Epithelial cell of proximal tubule (primary cell): Measurements from ENCODE around the gene ADGRG7. TPM values are rescaled to one million over a fixed set of nuclear protein-coding genes. Genes with fewer than 3 reads are reported as not detected.

Experiments
- DNase-seq: peaks from one replicate; pipeline ENCODE4 v3.0.0-alpha.2; 2011; ENCODE audit warnings: low read depth
- H3K4me3 ChIP-seq: 2 replicates; pipeline ENCODE4 v1.5.1; 2011; ENCODE audit warnings: low read depth, mild to moderate bottlenecking, low read length
- CTCF ChIP-seq: conservative IDR thresholded peaks from 2 replicates; pipeline ENCODE4 v1.5.1; 2012; ENCODE audit warnings: low read depth, mild to moderate bottlenecking, low read length
- total RNA-seq: library from RNA; depleted of rRNA; stranded (reverse); fragments of >200 nt; gene quantifications from 2 replicates; pipeline ENCODE4 v1.2.3, GENCODE V29; 2015

The ADGRG7 gene
- total RNA-seq, 1 donor from 2014 or later = not detected

DNA sequence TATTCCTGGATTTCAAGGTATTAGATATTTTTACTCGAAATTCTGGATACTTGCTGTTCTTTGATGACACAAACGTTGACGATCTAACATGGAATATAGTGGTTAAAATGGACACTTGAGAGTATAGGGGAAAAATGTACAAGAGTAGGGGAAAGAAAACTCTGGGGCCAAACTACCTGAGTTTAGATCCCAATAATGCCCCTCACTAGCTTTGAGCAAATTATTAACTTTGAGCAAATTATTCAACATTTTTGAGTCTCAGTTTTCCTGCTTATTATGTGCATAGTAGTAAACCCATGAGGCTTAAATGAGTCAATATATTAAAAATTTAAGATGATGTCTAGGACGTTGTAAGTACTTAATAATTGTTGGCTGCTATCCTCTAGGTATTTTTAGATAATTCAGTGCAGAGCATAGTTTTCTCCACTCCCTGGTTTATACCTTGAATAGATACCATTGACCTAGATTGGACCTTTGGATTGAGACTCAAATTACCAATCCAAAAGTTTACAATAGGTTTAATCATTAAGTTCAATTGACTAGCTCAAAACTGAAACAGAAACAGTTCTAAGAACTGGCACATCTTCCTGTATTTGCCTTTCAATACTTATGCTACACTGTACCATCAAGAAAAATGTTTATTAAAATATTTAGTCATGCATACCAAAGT is 4.5 kb downstream of the ADGRG7 start:
- no peak overlapping the region for H3K4me3 ChIP-seq
- TF ChIP-seq CTCF = no peak
- no peak for DNase-seq

- no peak overlapping the region for H3K4me3 ChIP-seq
- TF ChIP-seq CTCF = no peak
- no peak for DNase-seq
Observed at GRCh38 chr3:100614941-100615340, 5.5 kb downstream of the ADGRG7 start.

DNA sequence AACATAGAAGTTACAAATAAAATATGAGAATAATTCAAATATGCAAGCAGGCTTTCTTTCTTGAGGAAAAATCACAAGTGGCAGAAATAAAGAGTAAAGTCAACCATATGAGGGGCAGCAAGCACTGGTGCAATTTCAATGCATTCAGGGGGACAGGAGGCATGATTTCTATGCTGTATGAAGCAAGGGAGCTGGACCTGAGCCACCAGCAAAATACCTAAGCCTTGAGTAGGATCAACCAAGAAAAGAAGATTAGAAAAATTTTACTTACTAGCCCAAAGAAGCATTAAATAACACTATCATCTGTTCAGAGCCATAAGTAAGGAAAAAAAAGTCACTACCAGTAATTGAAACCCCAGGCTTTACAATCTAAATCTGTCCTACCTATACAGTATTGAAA is 6.3 kb downstream of the ADGRG7 start:
- no peak for TF ChIP-seq CTCF
- no peak overlapping the region for H3K4me3 ChIP-seq

DNA sequence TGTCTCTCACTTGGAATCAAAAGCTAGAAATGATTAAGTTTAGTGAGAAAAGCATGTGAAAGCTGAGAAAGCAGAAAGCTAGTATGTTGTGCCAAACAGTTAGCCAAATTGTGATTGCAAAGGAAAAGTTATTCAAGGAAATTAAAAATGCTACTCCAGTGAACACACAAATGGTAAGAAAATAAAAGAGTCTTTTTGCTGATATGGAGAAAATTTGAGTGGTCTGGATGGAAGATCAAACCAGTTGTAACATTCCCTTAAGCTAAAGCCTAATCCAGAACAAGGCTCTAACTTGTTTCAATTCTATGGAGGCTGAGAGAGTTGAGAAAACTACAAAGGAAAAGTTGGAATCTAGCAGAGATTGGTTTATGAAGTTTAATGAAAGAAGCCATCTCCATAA is 11.8 kb downstream of the ADGRG7 start:
- DNase-seq = no peak
- no peak overlapping the region for H3K4me3 ChIP-seq
- no peak for TF ChIP-seq CTCF

More for the DNA sequence above, 6.3 kb downstream of the ADGRG7 start:
- no peak for DNase-seq

GRCh38 chr3:100627491-100627890 is 18.1 kb downstream of the ADGRG7 start:
- no peak for TF ChIP-seq CTCF
- no peak for DNase-seq
- H3K4me3 ChIP-seq = no peak overlapping the region

DNA sequence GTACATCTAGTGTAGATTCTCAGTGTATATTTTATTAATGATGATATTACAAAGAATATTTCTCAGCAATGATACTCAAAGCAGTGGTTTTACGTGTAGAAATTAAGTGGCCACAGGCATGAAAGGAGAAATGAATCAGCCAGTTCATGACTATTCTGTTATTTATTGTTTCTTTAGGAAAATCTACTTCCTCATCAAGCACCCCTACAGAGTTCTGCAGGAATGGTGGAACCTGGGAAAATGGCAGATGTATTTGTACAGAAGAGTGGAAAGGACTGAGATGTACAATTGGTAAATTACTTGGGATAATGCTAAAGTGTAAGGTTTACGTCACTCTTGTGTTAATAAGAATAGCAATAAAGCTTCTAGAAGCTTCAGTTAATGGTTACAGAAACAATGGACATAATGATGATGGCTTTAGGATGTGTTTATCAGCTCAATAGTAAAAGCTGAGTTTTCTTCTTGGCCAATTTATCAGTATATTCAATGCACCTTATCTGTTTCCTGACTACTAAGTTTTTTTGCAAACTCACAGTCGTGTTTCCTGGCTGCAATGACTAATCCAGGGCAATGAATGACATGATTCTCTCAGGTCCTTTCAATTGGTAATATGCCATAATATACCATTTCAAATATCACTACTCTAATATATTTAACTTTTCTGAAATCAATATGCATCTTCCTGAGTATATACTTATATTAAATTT is 20.2 kb downstream of the ADGRG7 start:
- no peak for TF ChIP-seq CTCF
- DNase-seq = no peak
- no peak overlapping the region for H3K4me3 ChIP-seq

- no peak for DNase-seq
- no peak for TF ChIP-seq CTCF
- H3K4me3 ChIP-seq = no peak overlapping the region
Observed at GRCh38 chr3:100630664-100631063, 21.3 kb downstream of the ADGRG7 start.
